HG03460 (cell line): Measurements from ENCODE around the gene APOBEC3C.
"Not testable (repeated sequence)": the region's sequence is repeated elsewhere in the genome, so short reads cannot be mapped to it uniquely, and the experiment has no call there.

Experiments used
- ATAC-seq: cut with Tn5 transposase; IDR thresholded peaks from one replicate; pipeline ENCODE4 v1.9.1; 2021; ENCODE audit not compliant: unreplicated experiment

APOBEC3C gene

GRCh38 chr22:39020021-39020651 lies 6.1 kb downstream of the APOBEC3C start:
- ATAC-seq = not testable (repeated sequence)

- ATAC-seq = no peak
Measured at GRCh38 chr22:39021552-39022250, 7.6 kb downstream of the APOBEC3C start.

- no peak for ATAC-seq
Measured at GRCh38 chr22:39024519-39025308, 10.7 kb downstream of the APOBEC3C start.

- ATAC-seq = no peak
Measured at GRCh38 chr22:39026509-39027150, 12.6 kb downstream of the APOBEC3C start.

GRCh38 chr22:39027717-39028116 lies 13.7 kb downstream of the APOBEC3C start:
- ATAC-seq = no peak

- no peak for ATAC-seq
Measured at GRCh38 chr22:39028281-39028680, 14.2 kb downstream of the APOBEC3C start.

- ATAC-seq = no peak
Measured at GRCh38 chr22:39029227-39029626, 15.2 kb downstream of the APOBEC3C start.

GRCh38 chr22:39030705-39031104 lies 16.6 kb downstream of the APOBEC3C start:
- ATAC-seq = no peak

GRCh38 chr22:39031434-39032295 lies 17.6 kb downstream of the APOBEC3C start:
- ATAC-seq = not testable (repeated sequence)

- not testable (repeated sequence) for ATAC-seq
Measured at GRCh38 chr22:39037071-39037470, 23.0 kb downstream of the APOBEC3C start.

GRCh38 chr22:39039306-39040126 lies 25.5 kb downstream of the APOBEC3C start:
- ATAC-seq = no peak

- not testable (repeated sequence) for ATAC-seq
Measured at GRCh38 chr22:39040155-39040537, 26.1 kb downstream of the APOBEC3C start.

- peak; percentile 81 for ATAC-seq
Measured at GRCh38 chr22:39040538-39041296, 26.7 kb downstream of the APOBEC3C start, which contains the start of gene APOBEC3F. TSS of gene APOBEC3F (plus strand) at chr22:39040864. CDS start at chr22:39040961, 97 bp downstream.

- no peak for ATAC-seq
Measured at GRCh38 chr22:39041908-39042307, 27.9 kb downstream of the APOBEC3C start.

- not testable (repeated sequence) for ATAC-seq
Measured at GRCh38 chr22:39043063-39043462, 29.0 kb downstream of the APOBEC3C start.

GRCh38 chr22:39045136-39045535 lies 31.1 kb downstream of the APOBEC3C start:
- ATAC-seq = not testable (repeated sequence)

- not testable (repeated sequence) for ATAC-seq
Measured at GRCh38 chr22:39049486-39049885, 35.4 kb downstream of the APOBEC3C start.

GRCh38 chr22:39051844-39052495 lies 37.9 kb downstream of the APOBEC3C start:
- ATAC-seq = not testable (repeated sequence)
